AG09319 (cell line): Measurements from ENCODE around the gene HHIPL1.

ENCODE experiments used
- DNase-seq: peaks from one replicate; pipeline ENCODE4 v3.0.0-alpha.2; 2010; ENCODE audit warnings: low read depth; ENCODE audit errors: extremely low read depth
- TF ChIP-seq, protein P1 (sequence below): IDR thresholded peaks from 2 replicates; pipeline ENCODE4 v1.5.1; 2011; ENCODE audit warnings: low read depth, mild to moderate bottlenecking, inconsistent platforms, low read length, moderate library complexity

Gene HHIPL1

DNA sequence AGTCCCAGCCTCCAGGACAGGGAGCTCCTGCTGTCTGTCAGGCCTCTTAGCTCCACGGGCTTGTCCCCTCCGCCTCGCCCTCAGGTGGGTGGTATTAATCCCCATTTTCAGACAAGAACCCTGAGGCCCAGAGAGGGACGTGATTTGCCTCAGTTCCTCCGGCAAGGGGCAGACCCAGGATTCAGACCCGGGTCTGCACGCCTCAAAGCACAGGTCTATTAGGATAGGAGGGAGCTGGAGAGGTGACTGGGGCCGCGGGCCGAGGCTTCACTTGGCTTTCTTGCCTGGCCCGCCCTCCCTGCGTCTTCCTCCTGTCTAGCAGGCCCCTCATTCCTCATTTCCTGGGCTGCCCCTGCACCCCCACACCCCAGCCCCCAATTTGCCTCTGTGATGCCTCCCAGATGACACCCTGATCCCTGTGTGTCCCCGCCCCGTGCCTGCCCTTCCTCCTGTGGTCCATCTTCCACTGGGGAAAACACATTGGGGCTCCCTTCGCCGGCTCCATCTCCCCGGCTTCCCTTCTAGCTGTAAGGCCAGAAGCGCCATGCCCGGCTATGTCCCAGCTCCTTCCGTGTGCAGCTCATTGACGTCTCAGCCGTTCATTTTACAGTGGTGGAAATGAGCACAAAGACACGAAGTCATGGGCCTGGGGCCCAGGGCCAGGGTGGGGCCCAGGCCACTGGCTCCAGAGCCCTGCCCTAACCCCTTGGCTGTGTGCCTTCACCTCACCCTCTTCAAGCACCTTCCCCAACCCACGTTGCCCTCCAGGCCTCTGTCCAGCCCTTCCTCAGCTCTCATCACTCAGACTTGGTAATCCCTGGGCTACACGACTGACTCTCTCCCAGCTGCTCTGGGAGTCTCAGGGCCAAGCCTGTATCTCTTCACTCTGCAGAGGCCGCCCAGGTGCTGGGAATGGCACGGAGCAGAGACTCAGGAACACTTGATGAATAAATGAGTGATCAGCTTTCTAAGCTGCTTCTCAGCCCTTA is 23.7 kb downstream of the HHIPL1 start:
- TF ChIP-seq, protein P1, sequence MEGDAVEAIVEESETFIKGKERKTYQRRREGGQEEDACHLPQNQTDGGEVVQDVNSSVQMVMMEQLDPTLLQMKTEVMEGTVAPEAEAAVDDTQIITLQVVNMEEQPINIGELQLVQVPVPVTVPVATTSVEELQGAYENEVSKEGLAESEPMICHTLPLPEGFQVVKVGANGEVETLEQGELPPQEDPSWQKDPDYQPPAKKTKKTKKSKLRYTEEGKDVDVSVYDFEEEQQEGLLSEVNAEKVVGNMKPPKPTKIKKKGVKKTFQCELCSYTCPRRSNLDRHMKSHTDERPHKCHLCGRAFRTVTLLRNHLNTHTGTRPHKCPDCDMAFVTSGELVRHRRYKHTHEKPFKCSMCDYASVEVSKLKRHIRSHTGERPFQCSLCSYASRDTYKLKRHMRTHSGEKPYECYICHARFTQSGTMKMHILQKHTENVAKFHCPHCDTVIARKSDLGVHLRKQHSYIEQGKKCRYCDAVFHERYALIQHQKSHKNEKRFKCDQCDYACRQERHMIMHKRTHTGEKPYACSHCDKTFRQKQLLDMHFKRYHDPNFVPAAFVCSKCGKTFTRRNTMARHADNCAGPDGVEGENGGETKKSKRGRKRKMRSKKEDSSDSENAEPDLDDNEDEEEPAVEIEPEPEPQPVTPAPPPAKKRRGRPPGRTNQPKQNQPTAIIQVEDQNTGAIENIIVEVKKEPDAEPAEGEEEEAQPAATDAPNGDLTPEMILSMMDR: no peak
- DNase-seq: no peak

DNA sequence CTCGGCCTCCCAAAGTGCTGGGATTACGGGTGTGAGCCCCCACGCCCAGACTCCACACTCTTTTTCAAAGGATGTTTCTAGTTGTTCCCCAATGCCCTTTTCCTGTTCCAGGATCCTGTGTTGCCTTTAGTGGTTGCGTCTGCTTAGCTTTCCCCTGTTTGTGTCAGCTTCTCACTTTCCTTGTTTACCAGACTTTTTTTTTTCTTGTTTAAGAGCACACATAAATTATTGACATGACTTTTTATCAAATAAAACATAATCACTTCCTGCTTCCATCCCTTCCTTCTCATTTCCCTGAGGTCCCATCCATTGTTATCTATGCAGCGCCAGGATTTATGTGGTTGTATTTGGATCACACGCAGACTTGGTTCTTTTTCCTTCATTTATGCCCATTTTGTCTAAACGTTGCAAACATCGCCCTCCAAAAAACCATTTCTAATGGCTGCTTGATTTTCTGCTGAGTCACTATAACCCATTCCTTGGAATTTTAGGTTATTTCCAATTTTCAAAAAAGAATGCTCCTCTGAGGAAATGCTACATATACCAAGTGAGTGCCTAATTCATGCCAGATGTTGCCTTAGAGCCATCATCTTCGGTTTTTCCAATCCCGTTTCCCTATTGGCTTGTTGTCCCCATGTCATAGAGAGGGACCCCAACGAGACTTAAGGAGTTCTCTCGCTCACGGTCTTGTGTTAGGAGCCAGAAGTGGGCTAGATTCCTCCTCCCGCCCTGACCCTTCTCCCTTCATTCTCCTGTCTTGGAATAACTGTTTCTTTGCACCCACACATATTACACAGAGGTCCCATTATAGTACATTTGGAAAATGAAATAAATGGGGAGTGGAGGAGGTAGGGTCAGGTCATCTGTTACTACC is 25.7 kb downstream of the HHIPL1 start:
- TF ChIP-seq, protein P1: no peak

DNA sequence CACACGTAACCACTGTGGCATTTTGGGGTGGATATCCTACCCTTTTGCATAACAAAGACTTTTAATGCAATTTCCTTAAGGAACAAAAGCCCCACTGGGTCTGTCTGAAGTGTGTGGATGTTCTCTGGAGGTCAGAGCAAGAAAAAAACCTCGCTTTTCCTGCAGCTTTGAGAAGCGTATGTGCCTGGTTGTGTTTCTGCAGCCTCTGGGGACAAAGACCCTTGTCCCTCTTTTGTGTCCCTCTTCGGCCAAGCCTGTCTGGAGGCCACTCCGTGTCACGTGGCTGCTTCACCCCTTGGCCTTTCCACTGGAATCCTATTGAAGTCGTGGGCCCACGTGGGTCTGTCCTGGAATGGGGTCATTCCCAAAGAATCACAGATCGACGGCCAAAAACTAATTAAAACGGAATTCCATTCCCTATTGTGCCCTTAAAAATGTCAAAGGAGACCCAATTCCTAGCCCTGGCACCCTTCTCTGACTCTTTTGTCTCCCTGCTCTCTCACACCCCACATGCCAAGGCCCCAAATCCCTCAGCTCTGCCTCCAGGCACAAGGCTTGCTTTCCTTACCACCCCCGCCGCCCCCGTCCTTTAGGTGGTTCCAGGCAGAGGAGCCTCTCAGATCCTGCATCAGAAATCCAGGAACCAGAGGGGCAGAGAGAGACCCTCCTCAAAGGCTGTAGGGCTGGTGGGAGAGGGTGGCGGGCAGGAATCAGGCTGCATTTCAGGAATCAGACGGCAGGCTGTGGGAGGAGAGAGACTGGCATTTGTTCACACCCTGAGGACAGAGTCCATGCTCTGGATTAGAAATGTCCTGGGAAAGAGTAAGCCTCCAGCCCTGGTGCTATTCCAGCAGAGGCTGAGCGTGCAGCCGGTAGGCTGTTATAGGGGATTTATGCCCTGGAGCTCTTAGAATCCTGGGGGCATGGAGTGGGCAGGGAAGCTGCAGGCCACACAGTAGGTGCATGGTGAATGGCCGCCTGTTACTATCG is 26.6 kb downstream of the HHIPL1 start:
- DNase-seq: no peak
- TF ChIP-seq, protein P1: no peak

More for the DNA sequence above, 25.7 kb downstream of the HHIPL1 start:
- DNase-seq: no peak

DNA sequence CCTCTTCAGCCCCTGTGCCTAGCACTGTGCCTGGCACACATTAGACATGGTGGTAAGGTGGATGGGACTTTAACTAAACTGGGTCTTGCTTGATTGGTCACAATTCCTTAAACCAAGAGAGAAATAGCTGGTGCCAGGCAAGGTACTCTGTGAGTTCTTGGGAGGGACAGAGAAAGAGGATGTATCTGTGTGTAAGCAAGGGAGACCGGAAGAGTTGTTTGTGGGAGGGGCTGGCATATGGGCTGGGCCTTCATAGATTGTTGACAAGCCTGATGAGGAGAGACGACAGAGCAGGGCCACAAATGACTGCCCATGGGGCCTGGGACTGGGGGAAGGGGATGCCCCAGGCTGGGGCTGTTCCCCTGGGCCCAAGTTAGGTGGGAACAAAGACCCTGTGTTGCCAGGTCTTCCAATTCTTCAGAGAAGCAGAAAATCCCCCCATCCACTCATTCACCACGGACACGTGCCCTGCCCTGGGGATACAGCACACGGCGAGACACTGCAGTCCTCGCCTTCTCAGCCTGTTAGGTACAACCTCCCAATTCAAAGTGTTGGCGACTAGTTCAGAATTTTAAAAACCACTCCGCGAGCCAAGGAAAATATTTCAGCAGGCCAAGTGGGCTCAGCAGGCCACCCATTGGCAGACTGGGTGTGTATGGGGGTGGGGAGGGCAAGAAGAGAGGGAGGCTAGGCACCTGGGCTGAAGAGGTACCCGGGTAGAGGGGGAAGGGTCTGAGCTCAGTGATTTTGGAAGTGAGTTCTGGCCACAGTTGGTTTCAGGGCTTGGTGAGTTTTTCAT is 27.8 kb downstream of the HHIPL1 start:
- TF ChIP-seq, protein P1: no peak

DNA sequence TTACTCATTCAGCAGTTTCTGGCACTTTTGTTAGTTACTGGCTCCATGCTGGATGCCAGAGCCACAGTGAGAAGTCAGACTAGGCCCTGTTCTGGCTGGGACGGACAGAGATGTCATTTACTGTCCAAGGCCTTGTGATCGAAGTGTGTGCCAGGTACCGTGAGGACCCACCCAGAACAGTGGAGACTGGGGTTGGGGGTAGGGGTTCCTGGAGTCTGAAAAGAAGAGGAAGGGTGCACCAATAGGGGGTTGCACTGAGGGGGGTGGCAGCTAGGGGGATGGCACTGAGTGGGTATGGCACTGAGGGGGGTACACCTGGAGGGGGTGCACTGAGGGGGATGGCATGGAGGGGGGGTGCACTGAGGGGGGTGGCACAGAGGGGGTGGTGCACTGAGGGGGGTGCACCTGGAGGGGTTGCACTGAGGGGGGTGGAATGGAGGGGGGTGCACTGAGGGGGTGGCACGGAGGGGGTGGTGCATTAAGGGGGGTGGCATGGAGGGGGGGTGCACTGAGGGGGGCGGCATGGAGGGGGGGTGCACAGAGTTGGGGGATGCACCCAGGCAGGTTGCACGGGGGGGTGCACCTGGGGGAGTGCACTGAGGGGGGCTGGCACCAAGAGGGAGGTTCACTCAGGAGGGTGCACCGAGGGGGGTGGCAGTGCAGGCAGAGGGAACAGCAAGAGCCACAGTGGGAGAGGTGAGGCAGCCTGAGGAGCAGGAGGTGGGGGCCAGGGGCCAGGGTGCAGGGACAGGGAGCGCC is 28.6 kb downstream of the HHIPL1 start:
- DNase-seq: no peak
- TF ChIP-seq, protein P1: no peak

More for the DNA sequence above, 27.8 kb downstream of the HHIPL1 start:
- no peak for DNase-seq
